HepG2 (cell line): ENCODE measurements around the gene NEURL1B. TPM values are rescaled to one million over a fixed set of nuclear protein-coding genes. Genes with fewer than 3 reads are reported as not detected.
A peak's percentile ranks its signal among the peaks of the same experiment; 100 is the strongest.

ENCODE experiments used
- CENPT ChIP-seq: sonication (generic); formaldehyde crosslinking; IDR thresholded peaks from 2 replicates; pipeline ENCODE4 v1.8.0; 2022; ENCODE audit warnings: low read depth, mild to moderate bottlenecking, moderate library complexity, missing genetic modification reagents
- HNF4A ChIP-seq: sonication (generic); formaldehyde crosslinking; IDR thresholded peaks from 2 replicates; pipeline ENCODE4 v1.4.0; 2020; ENCODE audit warnings: missing genetic modification reagents
- ISL2 ChIP-seq: sonication (generic); formaldehyde crosslinking; IDR thresholded peaks from 2 replicates; pipeline ENCODE4 v1.5.0; 2020; ENCODE audit warnings: missing genetic modification reagents
- MIXL1 ChIP-seq: IDR thresholded peaks from 2 replicates; pipeline ENCODE4 v1.6.1; 2016
- NR3C1 ChIP-seq: sonication (generic); formaldehyde crosslinking; IDR thresholded peaks from 2 replicates; pipeline ENCODE4 v1.4.0; 2020; ENCODE audit warnings: missing genetic modification reagents
- SOX13 ChIP-seq, 3 experiments: fragments of 450-650 bp in 1 of 3; sonication (generic) in 1 of 3; formaldehyde crosslinking in 1 of 3; IDR thresholded peaks in 2 of 3; conservative IDR thresholded peaks in 1 of 3; 2 replicates each; pipeline versions ENCODE4 v1.5.0 to v1.6.1; 2016 to 2020; ENCODE audit warnings: antibody characterized with exemption in 1 of 3, mild to moderate bottlenecking in 1 of 3, missing compliant biosample characterization in 1 of 3, missing genetic modification reagents in 1 of 3, moderate library complexity in 1 of 3
- TCF7L2 ChIP-seq: IDR thresholded peaks from 2 replicates; pipeline ENCODE4 v1.6.1; 2011; ENCODE audit warnings: mild to moderate bottlenecking, low read depth, low read length, moderate library complexity
- TP53 ChIP-seq: sonication (generic); formaldehyde crosslinking; conservative IDR thresholded peaks from 2 replicates; pipeline ENCODE4 v1.4.0; 2020; ENCODE audit warnings: missing genetic modification reagents
- ZFP62 ChIP-seq: sonication (generic); formaldehyde crosslinking; IDR thresholded peaks from 2 replicates; pipeline ENCODE4 v1.4.0; 2020; ENCODE audit warnings: missing genetic modification reagents
- polyA plus RNA-seq, 8 experiments: library from polyadenylated mRNA; depleted of rRNA in 3 of 8; stranded (reverse) in 7 of 8; unstranded in 1 of 8; fragments of >200 nt; fragmentation: Illumina TruSeq in 4 of 8; extraction: Trizol in 4 of 8; gene quantifications; 2 replicates each; pipeline versions ENCODE4 v1.2.1 to v1.2.3, GENCODE V29; 2011 to 2016; ENCODE audit warnings: low read depth in 4 of 8, missing spikeins in 1 of 8, mixed read lengths in 1 of 8; ENCODE audit not compliant: insufficient read depth in 1 of 8
- total RNA-seq, 5 experiments: library from RNA; depleted of rRNA; stranded (reverse); fragments of >200 nt; fragmentation: Illumina TruSeq; extraction: Trizol; gene quantifications; 2 replicates each; pipeline ENCODE4 v1.2.3, GENCODE V29; 2016; ENCODE audit warnings: low read depth in 1 of 5
- TF ChIP-seq, protein P1 (sequence below): IDR thresholded peaks from 2 replicates; pipeline ENCODE4 v1.4.0; 2020; ENCODE audit warnings: mild to moderate bottlenecking, missing genetic modification reagents
- TF ChIP-seq, protein P2 (sequence below): IDR thresholded peaks from 2 replicates; pipeline ENCODE4 v1.6.1; 2016; ENCODE audit warnings: low read depth, missing genetic modification reagents, missing compliant biosample characterization
- TF ChIP-seq, protein P3 (sequence below): sonication (generic); formaldehyde crosslinking; IDR thresholded peaks from 2 replicates; pipeline ENCODE4 v1.8.0; 2022; ENCODE audit warnings: mild to moderate bottlenecking, missing genetic modification reagents; ENCODE audit not compliant: insufficient replicate concordance
- TF ChIP-seq, protein P4 (sequence below): sonication (generic); formaldehyde crosslinking; IDR thresholded peaks from 2 replicates; pipeline ENCODE4; 2020; ENCODE audit warnings: missing genetic modification reagents, mild to moderate bottlenecking, borderline replicate concordance

NEURL1B gene
- total and polyA plus RNA-seq, 2 of the 13 experiments (the other 11 are each of a cell fraction or from before 2014, with no cell fraction given) = 0.09 to 0.13 TPM

DNA sequence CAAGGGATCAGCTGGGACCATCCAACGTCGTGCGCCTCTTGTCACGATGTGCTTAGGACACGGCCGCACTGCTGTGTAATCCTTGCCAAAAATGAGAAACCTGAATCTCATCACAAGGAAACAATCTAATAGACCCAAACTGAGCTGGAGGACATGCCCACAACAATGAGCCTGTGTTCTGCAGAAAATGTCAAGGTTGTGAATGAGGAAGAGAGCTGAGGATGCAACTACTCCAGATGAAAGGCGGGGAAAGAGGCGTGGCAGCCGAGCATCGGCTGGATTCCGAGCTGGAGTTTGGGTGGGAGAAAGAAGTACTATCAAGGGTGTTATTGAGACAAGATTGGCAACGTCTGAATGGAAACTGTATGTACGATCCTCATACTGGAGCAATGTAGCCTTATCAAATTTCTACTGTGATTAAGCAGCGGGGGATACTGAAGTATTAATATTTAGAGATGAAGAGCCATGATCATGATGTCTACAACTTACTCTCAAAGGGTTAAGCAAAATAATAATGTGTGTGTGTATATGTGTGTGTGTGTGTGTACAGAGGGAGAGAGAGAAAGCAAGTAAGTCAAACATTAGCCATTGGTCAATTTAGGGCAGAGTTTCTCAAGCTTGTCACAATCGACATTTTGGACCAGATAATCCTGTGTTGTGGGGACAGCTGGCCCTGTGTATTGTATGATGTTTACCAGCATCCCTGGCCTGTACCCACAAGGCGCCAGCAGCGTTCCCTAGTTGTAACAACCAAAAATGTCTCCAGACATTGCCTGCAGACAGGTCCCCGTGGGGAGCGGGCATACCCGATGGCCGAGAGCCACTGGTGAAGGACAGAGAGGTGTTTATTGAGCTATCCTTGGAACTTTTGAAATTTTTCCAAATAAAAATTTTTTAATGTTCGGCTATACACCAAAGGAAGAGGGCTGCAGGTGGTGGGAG lies 83.5 kb downstream of the NEURL1B start (continued):
- TF ChIP-seq, protein P1, sequence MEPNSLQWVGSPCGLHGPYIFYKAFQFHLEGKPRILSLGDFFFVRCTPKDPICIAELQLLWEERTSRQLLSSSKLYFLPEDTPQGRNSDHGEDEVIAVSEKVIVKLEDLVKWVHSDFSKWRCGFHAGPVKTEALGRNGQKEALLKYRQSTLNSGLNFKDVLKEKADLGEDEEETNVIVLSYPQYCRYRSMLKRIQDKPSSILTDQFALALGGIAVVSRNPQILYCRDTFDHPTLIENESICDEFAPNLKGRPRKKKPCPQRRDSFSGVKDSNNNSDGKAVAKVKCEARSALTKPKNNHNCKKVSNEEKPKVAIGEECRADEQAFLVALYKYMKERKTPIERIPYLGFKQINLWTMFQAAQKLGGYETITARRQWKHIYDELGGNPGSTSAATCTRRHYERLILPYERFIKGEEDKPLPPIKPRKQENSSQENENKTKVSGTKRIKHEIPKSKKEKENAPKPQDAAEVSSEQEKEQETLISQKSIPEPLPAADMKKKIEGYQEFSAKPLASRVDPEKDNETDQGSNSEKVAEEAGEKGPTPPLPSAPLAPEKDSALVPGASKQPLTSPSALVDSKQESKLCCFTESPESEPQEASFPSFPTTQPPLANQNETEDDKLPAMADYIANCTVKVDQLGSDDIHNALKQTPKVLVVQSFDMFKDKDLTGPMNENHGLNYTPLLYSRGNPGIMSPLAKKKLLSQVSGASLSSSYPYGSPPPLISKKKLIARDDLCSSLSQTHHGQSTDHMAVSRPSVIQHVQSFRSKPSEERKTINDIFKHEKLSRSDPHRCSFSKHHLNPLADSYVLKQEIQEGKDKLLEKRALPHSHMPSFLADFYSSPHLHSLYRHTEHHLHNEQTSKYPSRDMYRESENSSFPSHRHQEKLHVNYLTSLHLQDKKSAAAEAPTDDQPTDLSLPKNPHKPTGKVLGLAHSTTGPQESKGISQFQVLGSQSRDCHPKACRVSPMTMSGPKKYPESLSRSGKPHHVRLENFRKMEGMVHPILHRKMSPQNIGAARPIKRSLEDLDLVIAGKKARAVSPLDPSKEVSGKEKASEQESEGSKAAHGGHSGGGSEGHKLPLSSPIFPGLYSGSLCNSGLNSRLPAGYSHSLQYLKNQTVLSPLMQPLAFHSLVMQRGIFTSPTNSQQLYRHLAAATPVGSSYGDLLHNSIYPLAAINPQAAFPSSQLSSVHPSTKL (CRISPR knock-in tag) = peak; percentile 74
- TF ChIP-seq SOX13 (IDR thresholded peaks at IDR 0.05) (peak; percentile 45; the same call in 1 of the 2 replicates), SOX13 (CRISPR knock-in tag; conservative IDR thresholded peaks at IDR 0.05 in 1 of 2, IDR thresholded peaks at IDR 0.05 in 1 of 2) (peak in 1 of 2 experiments; percentile 63; a peak in 2 of 4 replicates), NR3C1 (CRISPR knock-in tag) (no peak), CENPT (CRISPR knock-in tag) (no peak), TP53 (CRISPR knock-in tag) (no peak), HNF4A (peak; percentile 23; the same call in 1 of the 2 replicates), MIXL1 (CRISPR knock-in tag) (peak; percentile 78; the same call in 1 of the 2 replicates), TCF7L2 (no peak), ZFP62 (CRISPR knock-in tag) (no peak), ISL2 (no peak)
- TF ChIP-seq, protein P2, sequence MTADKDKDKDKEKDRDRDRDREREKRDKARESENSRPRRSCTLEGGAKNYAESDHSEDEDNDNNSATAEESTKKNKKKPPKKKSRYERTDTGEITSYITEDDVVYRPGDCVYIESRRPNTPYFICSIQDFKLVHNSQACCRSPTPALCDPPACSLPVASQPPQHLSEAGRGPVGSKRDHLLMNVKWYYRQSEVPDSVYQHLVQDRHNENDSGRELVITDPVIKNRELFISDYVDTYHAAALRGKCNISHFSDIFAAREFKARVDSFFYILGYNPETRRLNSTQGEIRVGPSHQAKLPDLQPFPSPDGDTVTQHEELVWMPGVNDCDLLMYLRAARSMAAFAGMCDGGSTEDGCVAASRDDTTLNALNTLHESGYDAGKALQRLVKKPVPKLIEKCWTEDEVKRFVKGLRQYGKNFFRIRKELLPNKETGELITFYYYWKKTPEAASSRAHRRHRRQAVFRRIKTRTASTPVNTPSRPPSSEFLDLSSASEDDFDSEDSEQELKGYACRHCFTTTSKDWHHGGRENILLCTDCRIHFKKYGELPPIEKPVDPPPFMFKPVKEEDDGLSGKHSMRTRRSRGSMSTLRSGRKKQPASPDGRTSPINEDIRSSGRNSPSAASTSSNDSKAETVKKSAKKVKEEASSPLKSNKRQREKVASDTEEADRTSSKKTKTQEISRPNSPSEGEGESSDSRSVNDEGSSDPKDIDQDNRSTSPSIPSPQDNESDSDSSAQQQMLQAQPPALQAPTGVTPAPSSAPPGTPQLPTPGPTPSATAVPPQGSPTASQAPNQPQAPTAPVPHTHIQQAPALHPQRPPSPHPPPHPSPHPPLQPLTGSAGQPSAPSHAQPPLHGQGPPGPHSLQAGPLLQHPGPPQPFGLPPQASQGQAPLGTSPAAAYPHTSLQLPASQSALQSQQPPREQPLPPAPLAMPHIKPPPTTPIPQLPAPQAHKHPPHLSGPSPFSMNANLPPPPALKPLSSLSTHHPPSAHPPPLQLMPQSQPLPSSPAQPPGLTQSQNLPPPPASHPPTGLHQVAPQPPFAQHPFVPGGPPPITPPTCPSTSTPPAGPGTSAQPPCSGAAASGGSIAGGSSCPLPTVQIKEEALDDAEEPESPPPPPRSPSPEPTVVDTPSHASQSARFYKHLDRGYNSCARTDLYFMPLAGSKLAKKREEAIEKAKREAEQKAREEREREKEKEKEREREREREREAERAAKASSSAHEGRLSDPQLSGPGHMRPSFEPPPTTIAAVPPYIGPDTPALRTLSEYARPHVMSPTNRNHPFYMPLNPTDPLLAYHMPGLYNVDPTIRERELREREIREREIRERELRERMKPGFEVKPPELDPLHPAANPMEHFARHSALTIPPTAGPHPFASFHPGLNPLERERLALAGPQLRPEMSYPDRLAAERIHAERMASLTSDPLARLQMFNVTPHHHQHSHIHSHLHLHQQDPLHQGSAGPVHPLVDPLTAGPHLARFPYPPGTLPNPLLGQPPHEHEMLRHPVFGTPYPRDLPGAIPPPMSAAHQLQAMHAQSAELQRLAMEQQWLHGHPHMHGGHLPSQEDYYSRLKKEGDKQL (CRISPR knock-in tag) = no peak
- TF ChIP-seq, protein P3, sequence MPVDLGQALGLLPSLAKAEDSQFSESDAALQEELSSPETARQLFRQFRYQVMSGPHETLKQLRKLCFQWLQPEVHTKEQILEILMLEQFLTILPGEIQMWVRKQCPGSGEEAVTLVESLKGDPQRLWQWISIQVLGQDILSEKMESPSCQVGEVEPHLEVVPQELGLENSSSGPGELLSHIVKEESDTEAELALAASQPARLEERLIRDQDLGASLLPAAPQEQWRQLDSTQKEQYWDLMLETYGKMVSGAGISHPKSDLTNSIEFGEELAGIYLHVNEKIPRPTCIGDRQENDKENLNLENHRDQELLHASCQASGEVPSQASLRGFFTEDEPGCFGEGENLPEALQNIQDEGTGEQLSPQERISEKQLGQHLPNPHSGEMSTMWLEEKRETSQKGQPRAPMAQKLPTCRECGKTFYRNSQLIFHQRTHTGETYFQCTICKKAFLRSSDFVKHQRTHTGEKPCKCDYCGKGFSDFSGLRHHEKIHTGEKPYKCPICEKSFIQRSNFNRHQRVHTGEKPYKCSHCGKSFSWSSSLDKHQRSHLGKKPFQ (CRISPR knock-in tag) = no peak
- TF ChIP-seq, protein P4, sequence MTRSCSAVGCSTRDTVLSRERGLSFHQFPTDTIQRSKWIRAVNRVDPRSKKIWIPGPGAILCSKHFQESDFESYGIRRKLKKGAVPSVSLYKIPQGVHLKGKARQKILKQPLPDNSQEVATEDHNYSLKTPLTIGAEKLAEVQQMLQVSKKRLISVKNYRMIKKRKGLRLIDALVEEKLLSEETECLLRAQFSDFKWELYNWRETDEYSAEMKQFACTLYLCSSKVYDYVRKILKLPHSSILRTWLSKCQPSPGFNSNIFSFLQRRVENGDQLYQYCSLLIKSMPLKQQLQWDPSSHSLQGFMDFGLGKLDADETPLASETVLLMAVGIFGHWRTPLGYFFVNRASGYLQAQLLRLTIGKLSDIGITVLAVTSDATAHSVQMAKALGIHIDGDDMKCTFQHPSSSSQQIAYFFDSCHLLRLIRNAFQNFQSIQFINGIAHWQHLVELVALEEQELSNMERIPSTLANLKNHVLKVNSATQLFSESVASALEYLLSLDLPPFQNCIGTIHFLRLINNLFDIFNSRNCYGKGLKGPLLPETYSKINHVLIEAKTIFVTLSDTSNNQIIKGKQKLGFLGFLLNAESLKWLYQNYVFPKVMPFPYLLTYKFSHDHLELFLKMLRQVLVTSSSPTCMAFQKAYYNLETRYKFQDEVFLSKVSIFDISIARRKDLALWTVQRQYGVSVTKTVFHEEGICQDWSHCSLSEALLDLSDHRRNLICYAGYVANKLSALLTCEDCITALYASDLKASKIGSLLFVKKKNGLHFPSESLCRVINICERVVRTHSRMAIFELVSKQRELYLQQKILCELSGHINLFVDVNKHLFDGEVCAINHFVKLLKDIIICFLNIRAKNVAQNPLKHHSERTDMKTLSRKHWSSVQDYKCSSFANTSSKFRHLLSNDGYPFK (CRISPR knock-in tag) = no peak
